ENCODE measurements around the gene NLRP1. TPM values are rescaled to one million over a fixed set of nuclear protein-coding genes. Genes with fewer than 3 reads are reported as not detected.

The NLRP1 gene
- 14.3 and 18.7 TPM in 2 replicates for total RNA-seq (2014; rRNA removed; shearing (Covaris generic))
- total RNA-seq (2022): 24.6 and 27.5 TPM in 2 replicates
- percentile 51 among the genes with signal in this experiment for Bru-seq, nascent RNA
- percentile 54 among the genes with signal in this experiment for BruChase-seq, experiment 1, labeled RNA remaining after a 6-hour chase
- BruChase-seq, experiment 2, labeled RNA remaining after a 2-hour chase: percentile 49 among the genes with signal in this experiment
- long read RNA-seq, full-length matches to known transcripts: 4 of 32 reads
- long read RNA-seq, partial matches to known transcripts: 7 of 32 reads
- long read RNA-seq, other reads (novel, unspliced or antisense): 21 of 32 reads

DNA sequence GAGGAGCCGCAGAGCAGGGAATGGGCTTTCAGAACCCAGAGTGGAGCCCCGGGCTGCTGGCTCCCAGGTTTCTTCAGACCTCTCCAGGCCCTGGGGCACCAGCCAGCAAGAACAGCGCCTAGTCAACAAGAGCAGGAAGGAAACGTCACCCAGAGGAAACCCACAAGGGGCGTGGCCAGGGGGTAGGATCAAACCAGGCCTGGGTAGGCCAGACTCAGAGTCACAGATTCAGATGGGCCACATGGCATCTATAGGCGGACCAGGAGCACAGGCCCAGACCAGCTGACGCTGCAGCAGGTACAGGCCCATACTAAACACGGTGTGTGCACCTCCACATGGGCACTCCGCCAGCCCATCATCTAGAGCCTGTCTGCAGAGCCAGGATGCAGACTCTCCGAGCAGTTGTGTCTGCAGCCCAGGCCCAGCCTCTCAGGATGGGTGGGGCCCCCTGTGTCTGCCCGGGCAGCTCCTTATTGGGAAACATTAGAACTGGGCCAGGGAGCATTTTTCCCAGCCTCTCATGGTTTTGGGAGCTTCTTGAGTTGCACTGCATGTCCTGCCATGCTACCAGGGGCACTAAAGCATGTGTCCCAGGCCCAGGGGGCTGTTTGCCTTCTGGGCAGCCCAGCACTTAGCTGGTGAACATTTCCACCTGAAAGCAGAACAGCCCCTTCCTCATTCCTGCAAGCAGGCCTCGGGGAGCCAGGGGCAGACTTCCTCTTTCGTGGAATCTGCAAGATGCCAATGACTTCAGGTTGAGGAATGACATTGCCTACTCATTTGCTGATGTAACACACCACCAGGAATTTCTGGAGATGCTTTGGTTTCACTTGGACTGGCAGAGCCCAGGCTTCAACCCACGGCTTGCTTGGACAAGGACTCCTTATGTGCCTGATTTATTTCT is at the start of gene NLRP1:
Gene NLRP1 (minus strand): TSS at position 127 of the 904 bp plus-strand sequence. CDS start 552 bp downstream, outside the sequence.
- BruUV-seq (replicated peaks): no TSS peak
- H2AFZ ChIP-seq (ENCODE audit: low read length): peak within 1 kb of the TSS; percentile 92
- CTCF ChIA-PET (ENCODE audit: unreplicated experiment): no interaction called here

DNA sequence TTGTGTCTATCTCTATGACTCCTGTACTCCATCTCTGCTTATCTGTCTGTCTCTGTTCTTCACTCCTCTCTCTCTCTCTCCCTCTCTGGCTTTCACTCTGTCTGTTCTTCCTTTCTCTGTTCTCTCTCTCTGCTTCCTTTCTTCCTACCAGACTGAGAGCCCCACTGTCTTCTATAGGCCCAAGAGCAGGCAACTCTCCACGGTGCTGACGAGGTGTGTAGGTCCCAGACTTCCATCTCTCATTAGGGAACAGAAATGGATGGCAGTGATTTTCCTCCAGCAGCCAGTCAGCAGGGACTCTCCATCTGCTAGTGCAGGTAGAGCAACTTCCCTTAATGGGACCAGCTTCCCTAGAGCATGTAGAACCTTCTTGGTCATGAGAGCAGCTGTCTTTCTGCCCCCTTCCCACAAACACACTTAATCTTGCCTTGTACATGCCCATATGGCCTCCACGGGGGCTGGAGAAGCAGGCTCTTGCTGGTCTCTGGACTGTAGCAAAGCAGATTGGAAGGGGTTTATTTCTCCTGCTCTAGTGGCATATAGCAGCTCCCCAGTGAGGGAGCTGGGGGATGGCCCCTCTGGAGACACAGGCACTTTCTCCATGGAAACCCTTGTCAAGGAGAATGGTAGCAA is 47.8 kb upstream of the NLRP1 start:
- Histone ChIP-seq H3K27ac (ENCODE audit: low read depth, low read length, poor library complexity, severe bottlenecking) (no peak overlapping the region), H3K4me2 (ENCODE audit: low read length) (no peak overlapping the region), H3K9me2 (ENCODE audit: insufficient read depth, low read length) (no peaks in the 10 kb centered on the region), H2AFZ (ENCODE audit: low read length) (no peak overlapping the region), H3K79me2 (ENCODE audit: insufficient read depth, low read depth, low read length) (no peaks in the 10 kb centered on the region), H3K36me3 (ENCODE audit: insufficient read depth, low read length) (no peaks in the 10 kb centered on the region), H4K20me1 (ENCODE audit: insufficient read depth, low read length) (no peaks in the 10 kb centered on the region), H3K4me1 (ENCODE audit: insufficient read depth, low read length, poor library complexity, severe bottlenecking) (no peaks in the 10 kb centered on the region), H3K9me3 (ENCODE audit: low read length) (no peaks in the 10 kb centered on the region), H3K4me3 (ENCODE audit: low read depth, low read length, poor library complexity, severe bottlenecking) (no peak overlapping the region)
- DNase-seq (ENCODE audit: low spot score): no peak
- ChIA-PET POLR2A (interaction anchor here (0.9 kb wide), 1 partner anchor 18 kb away, joined by 3 read pairs; no protein-coding TSS in a partner anchor), CTCF (ENCODE audit: unreplicated experiment) (no interaction called here)
- intact Hi-C loops (cut with micrococcal nuclease; ENCODE audit: unreplicated experiment): no loop called here
- no TSS peak for BruUV-seq (replicated peaks)
- TF ChIP-seq, protein P1, sequence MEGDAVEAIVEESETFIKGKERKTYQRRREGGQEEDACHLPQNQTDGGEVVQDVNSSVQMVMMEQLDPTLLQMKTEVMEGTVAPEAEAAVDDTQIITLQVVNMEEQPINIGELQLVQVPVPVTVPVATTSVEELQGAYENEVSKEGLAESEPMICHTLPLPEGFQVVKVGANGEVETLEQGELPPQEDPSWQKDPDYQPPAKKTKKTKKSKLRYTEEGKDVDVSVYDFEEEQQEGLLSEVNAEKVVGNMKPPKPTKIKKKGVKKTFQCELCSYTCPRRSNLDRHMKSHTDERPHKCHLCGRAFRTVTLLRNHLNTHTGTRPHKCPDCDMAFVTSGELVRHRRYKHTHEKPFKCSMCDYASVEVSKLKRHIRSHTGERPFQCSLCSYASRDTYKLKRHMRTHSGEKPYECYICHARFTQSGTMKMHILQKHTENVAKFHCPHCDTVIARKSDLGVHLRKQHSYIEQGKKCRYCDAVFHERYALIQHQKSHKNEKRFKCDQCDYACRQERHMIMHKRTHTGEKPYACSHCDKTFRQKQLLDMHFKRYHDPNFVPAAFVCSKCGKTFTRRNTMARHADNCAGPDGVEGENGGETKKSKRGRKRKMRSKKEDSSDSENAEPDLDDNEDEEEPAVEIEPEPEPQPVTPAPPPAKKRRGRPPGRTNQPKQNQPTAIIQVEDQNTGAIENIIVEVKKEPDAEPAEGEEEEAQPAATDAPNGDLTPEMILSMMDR (conservative IDR thresholded peaks at IDR 0.05; ENCODE audit: low read length): no peak
- no peak for TF ChIP-seq EZH2phosphoT487 (IDR thresholded peaks at IDR 0.05; ENCODE audit: borderline replicate concordance, low read depth, low read length)

More for the DNA sequence above, at the start of gene NLRP1:
- peak within 1 kb of the TSS; percentile 48 for H3K27ac ChIP-seq (ENCODE audit: low read depth, low read length, poor library complexity, severe bottlenecking)
- DNase-seq (ENCODE audit: low spot score): peak; percentile 96
- H3K4me1 ChIP-seq (ENCODE audit: insufficient read depth, low read length, poor library complexity, severe bottlenecking): peaks cover 26% of the 10 kb centered on the region
- H3K9me2 ChIP-seq (ENCODE audit: insufficient read depth, low read length): no peaks in the 10 kb centered on the region
- H3K79me2 ChIP-seq (ENCODE audit: insufficient read depth, low read depth, low read length): no peaks in the 10 kb centered on the region
- no peaks in the 10 kb centered on the region for H4K20me1 ChIP-seq (ENCODE audit: insufficient read depth, low read length)
- POLR2A ChIA-PET: interaction anchor here (0.6 kb wide), 1 partner anchor 43 kb away, joined by 6 read pairs; no protein-coding TSS in a partner anchor
- peak within 1 kb of the TSS; percentile 87 for H3K4me2 ChIP-seq (ENCODE audit: low read length)
- H3K4me3 ChIP-seq (ENCODE audit: low read depth, low read length, poor library complexity, severe bottlenecking): peak within 1 kb of the TSS; percentile 68
- H3K9me3 ChIP-seq (ENCODE audit: low read length): no peaks in the 10 kb centered on the region
- intact Hi-C loops (cut with micrococcal nuclease; ENCODE audit: unreplicated experiment): loop anchor here (5.0 kb wide), 2 partner anchors 97 to 853 kb away; partner anchors contain the start of genes AIPL1, DERL2 and MIS12
- TF ChIP-seq, protein P1 (conservative IDR thresholded peaks at IDR 0.05; ENCODE audit: low read length): no peak
- TF ChIP-seq EZH2phosphoT487 (IDR thresholded peaks at IDR 0.05; ENCODE audit: borderline replicate concordance, low read depth, low read length): no peak
- H3K36me3 ChIP-seq (ENCODE audit: insufficient read depth, low read length): peaks cover under 1% of the 10 kb centered on the region; the same call in 1 of the 2 replicates

Data from OCI-LY7 (cell line).